Sigmoid colon (tissue), 7 donors: ENCODE data around the gene TBC1D22A. TPM values are rescaled to one million over a fixed set of nuclear protein-coding genes. Genes with fewer than 3 reads are reported as not detected.

Experiments
- DNase-seq: peaks from one replicate; pipeline ENCODE4 v3.0.0-alpha.2; 2019
- H3K27ac ChIP-seq, 4 donors: fragments of 200-600 bp; sonication (generic); one replicate each; pipeline ENCODE4 v1.5.1; 2016 to 2019; ENCODE audit warnings: mild to moderate bottlenecking in 1 of 4
- H3K27me3 ChIP-seq, 3 donors: fragments of 200-600 bp; sonication (generic); one replicate each; pipeline ENCODE4 v1.5.1; 2019; ENCODE audit warnings: mild to moderate bottlenecking in 1 of 3
- H3K36me3 ChIP-seq, 4 donors: fragments of 200-600 bp; sonication (generic); one replicate each; pipeline ENCODE4 v1.5.1; 2016 to 2019
- H3K4me1 ChIP-seq, 4 donors: fragments of 200-600 bp; sonication (generic); one replicate each; pipeline ENCODE4 v1.5.1; 2017 to 2019
- H3K4me3 ChIP-seq, 4 donors: fragments of 200-600 bp; sonication (generic); one replicate each; pipeline ENCODE4 v1.5.1; 2017 to 2019; ENCODE audit warnings: mild to moderate bottlenecking in 2 of 4, moderate library complexity in 1 of 4
- H3K9me3 ChIP-seq, 4 donors: fragments of 200-600 bp in 3 of 4; sonication (generic) in 3 of 4; one replicate each; pipeline versions ENCODE4 v1.5.1 to v1.6.1; 2013 to 2019
- EP300 ChIP-seq, 4 donors: sonication (generic); formaldehyde crosslinking; IDR thresholded peaks; one replicate each; pipeline ENCODE4 v1.6.1; 2017; ENCODE audit warnings: antibody characterized with exemption in 4 of 4
- POLR2A ChIP-seq, 2 donors: fragments of 450-650 bp; IDR thresholded peaks; one replicate each; pipeline ENCODE4 v1.6.1; 2016; ENCODE audit warnings: antibody characterized with exemption in 2 of 2, mild to moderate bottlenecking in 2 of 2, moderate library complexity in 2 of 2
- POLR2AphosphoS5 ChIP-seq, 4 donors: sonication (generic); formaldehyde crosslinking; IDR thresholded peaks; one replicate each; pipeline ENCODE4 v1.6.1; 2017; ENCODE audit warnings: antibody characterized with exemption in 4 of 4
- WGBS, 2 donors: extraction: QIAGEN DNeasy Blood & Tissue Kit; methylation state at CpG; one replicate each; pipeline ENCODE4 v1.1.7; 2013; 5-methylcytosine and 5-hydroxymethylcytosine counted together
- intact Hi-C: fragments of 100-400 bp; cut with DNase I; formaldehyde crosslinking; loops from one replicate; pipeline ENCODE4 v1.15.1; 2023
- polyA plus RNA-seq, 3 donors: library from polyadenylated mRNA; stranded (reverse); fragments of 200-250 nt; gene quantifications; one replicate each; pipeline ENCODE4 v1.2.3, GENCODE V29; 2013
- total RNA-seq, 4 donors: library from RNA; depleted of rRNA; stranded (reverse); fragments of >200 nt; gene quantifications; one replicate each; pipeline ENCODE4 v1.1.0, GENCODE V29; 2016
- TF ChIP-seq, protein P1 (sequence below), 4 experiments: fragments of 450-650 bp in 3 of 4; fragments of 200-600 bp in 1 of 4; IDR thresholded peaks; one replicate each; pipeline ENCODE4 v1.5.1; 2016 to 2019; ENCODE audit warnings: antibody characterized with exemption in 4 of 4, mild to moderate bottlenecking in 3 of 4, moderate library complexity in 2 of 4
- donor health status: healthy with polysubstance abuse.
- donor health status: Bipolar disorder and iron deficiency.
- donor health status: healthy.

TBC1D22A gene
- total and polyA plus RNA-seq, 7 donors: 13.6 to 34.6 (median 14.3) TPM

DNA sequence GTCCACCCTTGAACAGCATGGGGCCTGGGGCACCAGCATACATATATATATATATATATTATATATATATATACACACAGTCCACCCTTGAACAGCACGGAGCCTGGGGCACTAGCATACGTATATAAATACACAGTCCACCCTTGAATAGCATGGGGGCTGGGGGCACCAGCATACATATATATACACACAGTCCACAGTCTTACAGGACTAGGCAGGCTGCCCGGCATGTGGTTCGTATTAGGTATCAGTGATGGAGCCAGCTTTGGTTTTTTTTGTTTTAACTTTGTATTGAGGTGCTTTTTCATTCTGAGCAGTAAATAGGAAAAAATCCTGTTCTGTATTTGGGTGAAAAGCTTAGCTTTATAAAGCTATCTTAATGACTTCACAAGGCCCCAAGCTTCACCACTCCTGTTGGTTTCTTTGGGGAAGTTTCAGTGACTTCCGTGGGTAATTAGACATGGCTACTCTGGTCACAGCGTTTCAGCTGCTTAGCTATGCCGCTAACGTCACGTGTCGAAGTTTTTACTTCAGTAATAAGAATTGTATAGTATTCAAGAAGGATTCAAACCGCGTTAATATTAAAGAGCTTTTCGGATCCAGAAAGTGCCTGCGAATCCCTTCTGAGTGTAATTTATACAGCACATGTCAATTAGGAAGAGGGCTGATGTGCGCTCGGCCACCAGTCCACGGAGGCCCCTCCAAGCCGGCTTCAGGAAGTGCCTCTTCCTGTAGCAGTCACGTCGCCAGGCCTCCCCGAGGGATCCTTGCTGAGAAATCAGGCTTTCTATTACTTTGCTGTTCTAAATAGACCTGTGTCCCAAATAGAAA, 179.7 kb downstream of the TBC1D22A start:
- WGBS, 2 donors: 64 to 90% methylated on average over 21 of the region's 21 CpGs
- Histone ChIP-seq H3K27ac (peak overlapping the region in 3 of 4 donors; percentile 22 to 65 (median 50)), H3K9me3 (no peaks in the 10 kb centered on the region), H3K36me3 (no peaks in the 10 kb centered on the region), H3K4me3 (no peak overlapping the region), H3K4me1 (no peaks in the 10 kb centered on the region), H3K27me3 (no peaks in the 10 kb centered on the region)
- intact Hi-C loops: no loop called here
- DNase-seq: no peak
- TF ChIP-seq EP300 (IDR thresholded peaks at IDR 0.05) (no peak), POLR2AphosphoS5 (IDR thresholded peaks at IDR 0.05) (no peak), POLR2A (IDR thresholded peaks at IDR 0.05) (no peak)
- TF ChIP-seq, protein P1, sequence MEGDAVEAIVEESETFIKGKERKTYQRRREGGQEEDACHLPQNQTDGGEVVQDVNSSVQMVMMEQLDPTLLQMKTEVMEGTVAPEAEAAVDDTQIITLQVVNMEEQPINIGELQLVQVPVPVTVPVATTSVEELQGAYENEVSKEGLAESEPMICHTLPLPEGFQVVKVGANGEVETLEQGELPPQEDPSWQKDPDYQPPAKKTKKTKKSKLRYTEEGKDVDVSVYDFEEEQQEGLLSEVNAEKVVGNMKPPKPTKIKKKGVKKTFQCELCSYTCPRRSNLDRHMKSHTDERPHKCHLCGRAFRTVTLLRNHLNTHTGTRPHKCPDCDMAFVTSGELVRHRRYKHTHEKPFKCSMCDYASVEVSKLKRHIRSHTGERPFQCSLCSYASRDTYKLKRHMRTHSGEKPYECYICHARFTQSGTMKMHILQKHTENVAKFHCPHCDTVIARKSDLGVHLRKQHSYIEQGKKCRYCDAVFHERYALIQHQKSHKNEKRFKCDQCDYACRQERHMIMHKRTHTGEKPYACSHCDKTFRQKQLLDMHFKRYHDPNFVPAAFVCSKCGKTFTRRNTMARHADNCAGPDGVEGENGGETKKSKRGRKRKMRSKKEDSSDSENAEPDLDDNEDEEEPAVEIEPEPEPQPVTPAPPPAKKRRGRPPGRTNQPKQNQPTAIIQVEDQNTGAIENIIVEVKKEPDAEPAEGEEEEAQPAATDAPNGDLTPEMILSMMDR (IDR thresholded peaks at IDR 0.05): no peak

DNA sequence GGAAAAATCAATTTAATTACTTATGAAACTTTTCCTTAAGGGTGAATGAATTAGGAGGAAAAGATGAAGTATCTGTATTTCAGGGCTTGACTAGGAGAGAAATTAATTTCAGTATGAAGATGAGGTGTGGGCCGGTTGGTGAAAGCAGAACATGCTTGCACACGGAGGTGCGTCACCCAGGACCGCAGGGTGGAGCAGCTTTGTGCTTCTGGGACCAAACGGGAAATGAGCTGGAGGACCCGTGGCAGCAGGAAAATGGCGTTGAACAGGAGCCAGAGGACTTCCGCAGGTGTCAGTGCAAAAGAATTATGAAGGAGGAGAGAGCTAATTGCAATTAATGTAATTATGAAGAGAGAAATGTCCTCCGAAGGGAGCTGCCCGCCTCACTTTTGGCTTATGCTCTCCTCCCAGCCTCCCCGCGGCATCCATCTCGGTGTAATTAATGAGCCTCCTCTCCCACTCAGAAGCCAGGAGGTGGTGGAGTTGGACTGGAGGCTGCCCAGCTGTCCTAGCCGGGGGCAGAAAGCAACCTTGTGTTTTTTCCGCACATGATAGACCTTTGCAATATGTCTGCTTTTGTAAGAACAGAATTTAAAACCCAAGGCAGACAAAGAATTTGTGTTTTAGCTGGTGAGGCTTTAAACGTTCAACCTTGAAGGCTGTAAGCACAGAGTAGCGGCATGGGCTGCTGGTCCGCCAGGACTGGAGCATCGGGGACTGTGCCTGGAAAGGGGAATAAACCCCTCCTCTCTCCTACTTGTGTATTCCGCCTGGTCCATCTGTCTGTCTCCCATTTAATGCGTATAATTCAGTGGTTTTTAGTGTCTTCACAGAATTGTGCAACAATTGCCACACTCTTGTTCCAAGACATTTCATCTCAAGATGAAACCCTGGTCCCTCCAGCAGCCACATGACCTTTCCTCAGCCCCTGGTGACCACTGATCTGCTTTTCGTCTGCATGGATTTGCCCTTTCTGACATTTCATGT, 180.6 kb downstream of the TBC1D22A start:
- Histone ChIP-seq H3K36me3 (no peaks in the 10 kb centered on the region), H3K9me3 (no peaks in the 10 kb centered on the region), H3K4me3 (no peak overlapping the region), H3K27ac (peak overlapping the region in 3 of 4 donors; percentile 22 to 65 (median 50)), H3K4me1 (no peaks in the 10 kb centered on the region), H3K27me3 (no peaks in the 10 kb centered on the region)
- intact Hi-C loops: no loop called here
- no peak for TF ChIP-seq EP300 (IDR thresholded peaks at IDR 0.05)
- no peak for TF ChIP-seq POLR2A (IDR thresholded peaks at IDR 0.05)
- TF ChIP-seq POLR2AphosphoS5 (IDR thresholded peaks at IDR 0.05): peak in 1 of 4 donors; percentile 18
- TF ChIP-seq, protein P1 (IDR thresholded peaks at IDR 0.05): no peak
- DNase-seq: no peak
- 77 to 91% methylated on average over 22 of the region's 22 CpGs for WGBS, 2 donors

DNA sequence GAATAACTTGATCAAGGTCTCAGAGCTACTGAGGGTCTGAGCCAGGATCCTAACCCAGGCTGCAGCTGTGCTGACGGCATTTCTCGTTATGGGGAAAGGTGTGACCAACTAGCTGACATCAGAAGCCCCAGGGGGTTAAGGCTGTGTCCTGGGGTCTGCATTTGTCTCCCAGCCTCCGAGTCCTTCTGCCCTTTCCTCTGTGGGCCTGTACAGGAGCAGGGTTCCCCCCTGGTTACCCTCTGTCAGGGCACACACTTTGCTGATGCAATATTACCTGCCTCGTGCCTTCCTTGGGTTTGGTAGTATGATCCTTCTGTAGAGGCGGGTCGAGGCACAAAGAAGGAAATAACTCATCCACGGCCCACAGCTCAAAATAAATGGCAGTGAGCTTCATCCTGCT, 183.0 kb downstream of the TBC1D22A start:
- Histone ChIP-seq H3K27ac (no peak overlapping the region), H3K27me3 (no peaks in the 10 kb centered on the region), H3K4me3 (no peak overlapping the region), H3K4me1 (no peaks in the 10 kb centered on the region), H3K36me3 (no peaks in the 10 kb centered on the region), H3K9me3 (no peaks in the 10 kb centered on the region)
- TF ChIP-seq, protein P1 (IDR thresholded peaks at IDR 0.05): no peak
- TF ChIP-seq POLR2A (IDR thresholded peaks at IDR 0.05) (no peak), POLR2AphosphoS5 (IDR thresholded peaks at IDR 0.05) (no peak), EP300 (IDR thresholded peaks at IDR 0.05) (no peak)
- no peak for DNase-seq
- WGBS, 2 donors: 91 to 93% methylated on average over 7 of the region's 7 CpGs
- intact Hi-C loops: no loop called here

DNA sequence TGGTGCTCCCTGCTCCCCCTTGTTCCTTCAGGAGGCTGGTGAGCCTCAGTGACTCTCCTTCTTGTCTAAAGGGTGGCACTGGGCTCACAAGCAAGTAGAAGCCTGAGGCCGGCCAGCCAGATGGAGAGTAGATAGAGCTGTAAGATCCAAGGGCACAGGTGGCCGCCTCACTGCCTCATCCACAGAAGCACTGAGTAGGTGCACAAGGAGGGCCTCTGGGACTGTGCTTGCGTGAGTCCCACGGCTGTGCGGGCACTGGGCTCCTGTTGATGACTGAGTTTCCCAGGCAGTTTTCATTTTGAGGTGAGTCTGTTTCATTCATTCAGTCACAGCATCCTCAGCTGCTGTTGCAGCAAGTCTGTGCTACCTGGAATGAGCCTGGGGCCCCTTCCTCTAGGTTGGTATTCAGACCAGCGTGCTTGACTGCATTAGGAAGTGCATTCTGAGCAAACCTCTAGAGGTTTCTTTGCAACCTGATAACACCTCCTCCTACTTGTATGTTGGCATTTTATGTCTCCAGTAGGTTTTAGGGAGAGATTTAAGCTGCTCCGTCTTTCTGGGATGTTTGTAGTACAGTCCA, 184.0 kb downstream of the TBC1D22A start:
- Histone ChIP-seq H3K27me3 (no peaks in the 10 kb centered on the region), H3K9me3 (no peaks in the 10 kb centered on the region), H3K36me3 (no peaks in the 10 kb centered on the region), H3K4me3 (no peak overlapping the region), H3K27ac (no peak overlapping the region), H3K4me1 (no peaks in the 10 kb centered on the region)
- no peak for TF ChIP-seq EP300 (IDR thresholded peaks at IDR 0.05)
- TF ChIP-seq, protein P1 (IDR thresholded peaks at IDR 0.05): no peak
- no peak for TF ChIP-seq POLR2AphosphoS5 (IDR thresholded peaks at IDR 0.05)
- TF ChIP-seq POLR2A (IDR thresholded peaks at IDR 0.05): no peak
- intact Hi-C loops: no loop called here
- no peak for DNase-seq
- WGBS, 2 donors: 95 to 98% methylated on average over 7 of the region's 7 CpGs
